SIG-M5 (cell line): ENCODE measurements around the gene ARHGAP24.
"Not testable (repeated sequence)": the region's sequence is repeated elsewhere in the genome, so short reads cannot be mapped to it uniquely, and the experiment has no call there.

Experiments used
- DNase-seq: peaks from one replicate; lab custom pipeline; 2025; lab: John Stamatoyannopoulos, UW

The ARHGAP24 gene

DNA sequence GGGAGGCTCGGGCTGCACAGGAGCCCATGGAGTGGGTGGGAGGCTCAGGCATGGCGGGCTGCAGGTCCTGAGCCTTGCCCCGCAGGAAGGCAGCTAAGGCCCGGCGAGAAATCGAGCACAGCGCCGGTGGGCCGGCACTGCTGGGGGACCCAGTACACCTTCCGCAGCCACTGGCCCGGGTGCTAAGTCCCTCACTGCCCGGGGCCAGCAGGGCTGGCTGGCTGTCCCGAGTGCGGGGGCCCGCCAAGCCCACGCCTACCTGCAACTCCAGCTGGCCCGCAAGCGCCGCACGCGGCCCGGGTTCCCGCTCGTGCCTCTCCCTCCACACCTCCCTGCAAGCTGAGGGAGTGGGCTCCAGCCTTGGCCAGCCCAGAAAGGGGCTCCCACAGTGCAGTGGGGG is 546.7 kb downstream of the ARHGAP24 start:
- not testable (repeated sequence) for DNase-seq

DNA sequence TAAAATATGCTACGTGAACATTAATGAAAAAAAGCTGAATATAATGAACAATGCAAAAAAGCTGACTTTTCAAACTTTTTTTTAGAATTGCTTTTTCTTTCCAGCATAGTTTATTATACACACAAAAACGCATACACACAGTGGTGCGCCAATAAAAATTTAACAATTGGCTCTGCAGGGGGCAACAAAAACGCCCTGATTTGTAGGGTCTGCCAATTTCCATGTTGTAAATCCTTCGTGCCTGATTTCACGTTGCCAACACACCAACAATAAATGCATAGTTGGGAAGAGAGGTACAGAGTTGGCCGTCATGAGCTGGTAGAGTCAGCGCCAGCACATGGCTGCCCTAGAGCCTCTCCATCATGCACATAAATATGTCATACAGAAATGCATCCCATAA is 551.8 kb downstream of the ARHGAP24 start:
- DNase-seq: no peak

DNA sequence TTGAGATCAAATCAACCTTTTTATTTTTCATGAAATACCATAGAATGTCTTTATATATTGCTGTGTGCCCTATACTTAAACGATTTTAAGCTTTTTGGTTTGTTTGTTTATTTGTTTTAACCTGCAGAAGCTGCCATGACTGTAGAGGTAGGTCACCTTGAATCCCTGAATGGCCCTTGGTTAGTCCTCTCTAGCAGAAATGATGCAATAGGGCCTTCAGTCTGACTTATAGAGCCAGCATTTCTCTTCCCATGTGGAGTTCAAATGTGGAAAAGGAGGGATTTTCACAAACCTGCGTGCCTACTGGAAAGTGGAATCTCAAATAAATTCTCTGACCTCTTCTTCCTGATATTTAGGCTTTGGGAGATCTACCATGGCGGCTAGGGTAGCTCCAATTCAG is 557.0 kb downstream of the ARHGAP24 start:
- DNase-seq: no peak

DNA sequence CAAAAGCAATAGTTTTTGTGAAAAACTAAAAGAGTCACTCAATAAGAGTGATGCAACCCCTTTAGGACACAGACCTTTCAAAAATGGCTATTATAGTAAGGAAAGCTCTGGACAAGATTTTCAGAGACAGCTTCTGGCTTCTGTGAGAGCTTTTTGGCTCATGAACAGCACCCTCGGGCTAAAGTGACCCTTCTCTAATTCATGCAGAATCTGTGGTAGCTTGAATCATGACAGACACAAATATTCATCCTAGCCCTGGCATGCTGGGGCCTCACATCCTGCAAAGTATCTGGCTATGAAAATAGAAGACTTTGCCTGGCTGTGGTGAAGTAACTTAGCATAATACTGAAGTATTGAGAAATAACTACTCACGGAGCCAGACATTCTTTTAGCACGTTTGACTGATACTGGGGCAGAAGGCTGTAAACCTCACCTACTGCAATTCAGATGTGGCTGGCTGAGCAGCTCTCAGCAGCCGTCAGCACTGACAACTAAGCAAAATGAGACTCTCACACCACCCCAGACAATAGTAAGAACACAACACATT is 557.6 kb downstream of the ARHGAP24 start:
- DNase-seq: no peak

DNA sequence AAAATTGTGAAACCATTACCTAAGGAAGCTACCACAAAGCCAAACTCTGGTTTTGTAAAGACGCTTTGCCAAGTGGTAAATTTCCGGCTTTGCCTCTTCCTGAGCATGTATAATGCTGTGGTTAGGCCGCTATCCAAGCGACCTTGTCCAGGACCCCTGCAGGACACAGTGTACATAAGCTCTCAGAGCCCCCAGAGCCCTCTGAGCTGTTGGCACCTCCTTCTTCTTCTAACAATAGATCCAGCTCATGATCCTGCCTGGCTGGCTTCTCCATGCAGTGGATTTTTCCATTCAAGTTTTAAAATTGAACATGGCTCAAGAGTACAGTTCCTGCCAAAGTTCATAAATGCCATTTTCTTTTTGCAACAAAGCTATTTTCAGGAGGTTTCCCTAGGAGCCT is 558.2 kb downstream of the ARHGAP24 start:
- no peak for DNase-seq

DNA sequence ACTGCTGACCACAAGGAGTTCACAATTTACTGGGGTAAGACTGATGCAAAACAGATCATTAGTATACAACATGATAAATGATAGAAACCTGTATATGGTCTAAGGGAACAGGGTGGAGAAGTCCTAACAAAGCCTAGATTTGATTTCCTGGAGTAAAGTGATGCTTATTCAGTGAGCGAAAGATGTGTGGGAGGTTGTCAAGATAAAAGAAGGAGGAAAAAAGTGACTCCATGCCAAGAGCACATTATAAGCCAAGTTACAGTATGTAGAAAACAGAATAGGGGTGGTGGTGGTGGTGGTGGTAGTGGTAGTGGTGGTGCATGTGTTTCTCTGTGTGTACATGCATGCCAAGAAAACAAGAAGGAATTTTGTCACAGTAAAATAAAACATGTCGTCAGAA is 559.7 kb downstream of the ARHGAP24 start:
- no peak for DNase-seq

DNA sequence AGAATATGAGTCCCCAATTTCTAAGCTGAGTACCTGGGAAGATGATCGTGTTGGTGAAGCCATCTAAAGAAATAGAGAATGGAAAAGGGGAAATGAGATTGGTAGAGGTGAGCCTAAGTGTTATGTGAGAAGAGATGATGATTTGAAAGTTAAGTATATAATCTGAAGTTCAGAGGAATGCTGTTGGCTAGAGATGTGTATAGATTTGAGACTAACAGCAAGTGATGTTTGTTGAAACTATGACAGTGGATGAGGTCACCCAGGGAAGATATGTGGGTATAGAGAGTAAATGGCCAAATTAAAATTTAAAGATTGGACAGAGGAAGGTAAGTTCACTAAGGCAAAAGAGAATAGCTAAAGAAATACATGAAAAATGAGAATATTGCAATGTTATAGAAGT is 560.7 kb downstream of the ARHGAP24 start:
- DNase-seq: no peak

DNA sequence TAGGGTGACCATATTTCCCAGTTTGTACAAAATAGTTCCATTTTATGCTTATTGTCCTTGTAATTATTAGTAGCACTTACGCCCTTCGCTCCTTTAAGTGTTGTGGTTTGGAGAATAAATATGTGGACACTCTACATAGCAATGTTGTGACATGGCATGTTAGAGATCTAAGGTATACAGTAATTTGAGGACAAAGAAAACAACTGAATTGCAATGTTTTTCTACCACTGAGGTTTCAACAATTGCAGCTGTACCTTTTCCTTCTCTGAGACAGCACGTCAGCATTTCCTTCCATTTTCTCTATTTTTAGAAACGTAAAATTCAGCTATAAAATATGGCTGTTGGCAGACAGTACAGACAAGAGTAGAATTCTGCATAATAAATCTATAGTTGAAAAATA is 561.8 kb downstream of the ARHGAP24 start:
- DNase-seq: no peak

DNA sequence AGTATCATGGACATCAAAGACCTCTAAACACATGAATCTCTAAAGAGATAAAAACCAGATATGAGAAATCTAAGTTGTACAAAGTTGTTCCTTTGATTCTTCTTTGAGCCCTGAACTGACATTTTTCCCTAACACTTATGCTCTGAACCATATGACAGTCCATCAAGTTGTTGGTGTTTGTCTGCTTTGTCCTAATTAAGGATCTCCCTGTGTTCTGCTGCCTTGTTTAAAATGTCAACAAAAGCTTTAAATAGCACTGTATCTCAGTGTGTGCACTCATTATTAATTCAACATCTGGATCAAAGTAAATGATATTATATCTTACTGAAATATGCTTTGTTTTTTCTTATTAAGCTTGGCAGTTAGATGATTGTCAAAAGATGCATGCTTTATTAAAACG is 563.1 kb downstream of the ARHGAP24 start:
- DNase-seq: no peak

DNA sequence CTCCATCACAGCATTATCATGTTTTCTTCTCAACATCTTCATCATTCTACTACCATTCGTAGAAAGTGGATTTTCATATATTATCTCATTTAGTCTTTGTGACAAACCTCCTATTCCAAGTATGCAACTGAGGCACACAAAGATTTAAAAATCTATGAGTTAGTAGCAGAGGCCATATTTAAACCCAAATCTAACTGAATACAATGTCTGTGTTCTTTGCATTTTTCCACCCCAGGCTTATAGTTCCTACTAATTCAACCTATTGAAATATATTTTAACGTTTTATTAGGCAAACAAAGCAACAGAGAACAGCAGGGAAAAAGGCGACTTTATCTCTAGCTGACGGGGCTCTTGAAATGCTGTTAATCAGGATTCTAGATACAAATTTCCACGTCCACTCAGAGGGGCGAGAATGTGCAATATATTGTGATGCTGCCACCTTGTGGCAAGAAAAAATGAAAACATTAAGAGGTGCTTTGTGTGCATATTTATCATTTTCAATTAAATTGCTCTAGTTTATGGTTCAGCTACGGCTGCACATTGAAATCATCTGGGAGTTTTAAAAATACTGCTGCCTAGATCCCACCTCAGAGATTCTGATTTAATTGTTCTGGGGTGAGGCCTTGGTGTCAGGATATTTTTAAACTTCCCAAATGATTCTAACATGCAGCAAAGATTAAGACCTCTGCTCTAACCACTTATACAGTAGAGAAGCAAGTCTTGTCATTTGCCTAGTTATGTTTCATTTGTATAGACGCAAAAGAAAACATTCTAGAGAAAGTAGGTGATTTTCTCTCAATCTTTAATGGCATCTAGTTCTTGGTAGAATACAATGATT is 569.0 kb downstream of the ARHGAP24 start:
- DNase-seq: no peak

DNA sequence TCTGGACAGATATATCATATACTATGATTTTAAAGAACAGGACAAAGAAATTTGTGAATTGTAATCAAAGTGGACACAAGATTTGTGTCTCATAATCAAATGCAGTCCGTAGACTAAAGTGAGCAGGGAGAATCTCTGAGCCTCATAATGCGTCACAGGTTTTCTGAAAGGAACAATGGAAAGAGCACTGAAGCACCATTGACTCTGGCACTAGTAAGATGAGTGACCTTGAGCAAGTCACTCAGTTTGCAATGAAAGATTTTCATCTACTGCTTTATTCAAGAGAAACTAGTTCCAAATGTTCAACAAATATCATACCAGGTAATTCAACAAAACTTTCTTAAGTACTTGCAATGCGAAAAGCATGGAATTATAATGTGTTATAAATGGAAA is 569.6 kb downstream of the ARHGAP24 start:
- no peak for DNase-seq

DNA sequence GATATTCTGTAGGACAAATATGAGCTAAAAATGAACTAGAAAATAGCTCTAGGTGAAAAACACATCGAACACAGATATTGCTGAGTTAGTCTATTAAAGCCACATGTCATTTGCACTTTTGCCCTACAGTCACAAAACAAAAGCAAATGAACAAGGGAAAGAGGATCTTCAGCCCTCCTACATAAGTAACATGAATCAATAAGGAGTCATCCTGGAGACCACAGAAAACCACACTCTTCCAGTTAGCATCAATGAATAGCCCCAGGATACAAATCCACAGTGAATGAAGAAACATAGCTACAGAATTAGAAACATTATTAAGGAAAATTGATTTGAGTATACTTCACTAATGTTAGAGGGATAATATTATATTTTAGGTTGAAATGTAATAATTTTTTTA is 573.5 kb downstream of the ARHGAP24 start:
- no peak for DNase-seq

DNA sequence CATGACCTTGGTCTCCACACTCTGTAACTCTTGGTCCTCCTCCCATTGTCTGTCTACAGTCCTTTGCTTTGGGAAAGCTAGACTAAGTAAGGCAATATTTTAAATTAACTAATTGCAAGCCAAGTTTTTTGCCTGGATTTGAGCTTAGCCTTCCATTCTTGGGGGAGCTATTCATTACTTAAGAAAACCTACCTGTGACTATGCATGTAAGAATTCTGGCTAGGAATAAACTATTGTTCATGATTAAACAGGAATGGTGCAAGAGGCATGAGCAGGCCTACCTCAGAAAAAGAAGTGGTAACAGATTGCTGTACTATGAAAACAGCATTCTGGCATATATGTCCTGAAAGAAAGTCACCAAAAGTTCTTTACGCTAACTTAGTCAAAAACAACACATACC is 575.5 kb downstream of the ARHGAP24 start:
- no peak for DNase-seq
